HEK293 (cell line): ENCODE data around the gene MTHFD1.

ENCODE experiments used
- KLF9 ChIP-seq: fragments of 450-650 bp; formaldehyde crosslinking; IDR thresholded peaks from 2 replicates; pipeline ENCODE4 v1.5.1; 2016; ENCODE audit warnings: missing biosample characterization, missing genetic modification characterization, low read depth
- PRDM4 ChIP-seq: fragments of 450-650 bp; formaldehyde crosslinking; IDR thresholded peaks from 2 replicates; pipeline ENCODE4 v1.5.1; 2017; ENCODE audit warnings: missing biosample characterization, missing genetic modification characterization
- ZNF311 ChIP-seq: fragments of 450-650 bp; formaldehyde crosslinking; IDR thresholded peaks from 2 replicates; pipeline ENCODE4 v1.5.1; 2017; ENCODE audit warnings: missing biosample characterization, missing genetic modification characterization, borderline replicate concordance
- TF ChIP-seq, protein P1 (sequence below): fragments of 450-650 bp; formaldehyde crosslinking; IDR thresholded peaks from 2 replicates; pipeline ENCODE4 v1.5.1; 2016; ENCODE audit warnings: missing biosample characterization, missing genetic modification characterization

DNA sequence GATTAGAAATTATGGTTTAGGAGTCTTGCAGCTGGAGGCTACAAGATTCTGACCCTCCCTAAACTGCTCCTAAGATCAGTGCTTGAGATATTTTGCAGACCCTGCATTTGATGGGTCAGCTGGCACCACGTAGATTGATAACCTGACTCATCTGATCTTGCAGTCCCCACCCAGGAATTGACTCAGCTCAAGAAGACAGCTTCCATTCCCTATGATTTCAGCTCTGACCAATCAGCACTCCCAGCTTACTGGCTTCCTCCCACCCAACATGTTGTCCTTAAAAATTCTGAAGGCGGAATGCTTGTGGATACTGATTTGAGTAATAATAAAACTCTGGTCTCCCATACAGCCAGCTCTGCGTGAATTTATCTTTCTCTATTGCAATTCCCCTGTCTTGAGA lies 23.2 kb upstream of the MTHFD1 start:
- TF ChIP-seq, protein P1, sequence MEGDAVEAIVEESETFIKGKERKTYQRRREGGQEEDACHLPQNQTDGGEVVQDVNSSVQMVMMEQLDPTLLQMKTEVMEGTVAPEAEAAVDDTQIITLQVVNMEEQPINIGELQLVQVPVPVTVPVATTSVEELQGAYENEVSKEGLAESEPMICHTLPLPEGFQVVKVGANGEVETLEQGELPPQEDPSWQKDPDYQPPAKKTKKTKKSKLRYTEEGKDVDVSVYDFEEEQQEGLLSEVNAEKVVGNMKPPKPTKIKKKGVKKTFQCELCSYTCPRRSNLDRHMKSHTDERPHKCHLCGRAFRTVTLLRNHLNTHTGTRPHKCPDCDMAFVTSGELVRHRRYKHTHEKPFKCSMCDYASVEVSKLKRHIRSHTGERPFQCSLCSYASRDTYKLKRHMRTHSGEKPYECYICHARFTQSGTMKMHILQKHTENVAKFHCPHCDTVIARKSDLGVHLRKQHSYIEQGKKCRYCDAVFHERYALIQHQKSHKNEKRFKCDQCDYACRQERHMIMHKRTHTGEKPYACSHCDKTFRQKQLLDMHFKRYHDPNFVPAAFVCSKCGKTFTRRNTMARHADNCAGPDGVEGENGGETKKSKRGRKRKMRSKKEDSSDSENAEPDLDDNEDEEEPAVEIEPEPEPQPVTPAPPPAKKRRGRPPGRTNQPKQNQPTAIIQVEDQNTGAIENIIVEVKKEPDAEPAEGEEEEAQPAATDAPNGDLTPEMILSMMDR (tag by site-specific recombination): no peak
- TF ChIP-seq ZNF311 (tag by site-specific recombination) (no peak), PRDM4 (tag by site-specific recombination) (no peak), KLF9 (tag by site-specific recombination) (no peak)
